Measurements from ENCODE around the gene FAM120A.

The FAM120A gene

DNA sequence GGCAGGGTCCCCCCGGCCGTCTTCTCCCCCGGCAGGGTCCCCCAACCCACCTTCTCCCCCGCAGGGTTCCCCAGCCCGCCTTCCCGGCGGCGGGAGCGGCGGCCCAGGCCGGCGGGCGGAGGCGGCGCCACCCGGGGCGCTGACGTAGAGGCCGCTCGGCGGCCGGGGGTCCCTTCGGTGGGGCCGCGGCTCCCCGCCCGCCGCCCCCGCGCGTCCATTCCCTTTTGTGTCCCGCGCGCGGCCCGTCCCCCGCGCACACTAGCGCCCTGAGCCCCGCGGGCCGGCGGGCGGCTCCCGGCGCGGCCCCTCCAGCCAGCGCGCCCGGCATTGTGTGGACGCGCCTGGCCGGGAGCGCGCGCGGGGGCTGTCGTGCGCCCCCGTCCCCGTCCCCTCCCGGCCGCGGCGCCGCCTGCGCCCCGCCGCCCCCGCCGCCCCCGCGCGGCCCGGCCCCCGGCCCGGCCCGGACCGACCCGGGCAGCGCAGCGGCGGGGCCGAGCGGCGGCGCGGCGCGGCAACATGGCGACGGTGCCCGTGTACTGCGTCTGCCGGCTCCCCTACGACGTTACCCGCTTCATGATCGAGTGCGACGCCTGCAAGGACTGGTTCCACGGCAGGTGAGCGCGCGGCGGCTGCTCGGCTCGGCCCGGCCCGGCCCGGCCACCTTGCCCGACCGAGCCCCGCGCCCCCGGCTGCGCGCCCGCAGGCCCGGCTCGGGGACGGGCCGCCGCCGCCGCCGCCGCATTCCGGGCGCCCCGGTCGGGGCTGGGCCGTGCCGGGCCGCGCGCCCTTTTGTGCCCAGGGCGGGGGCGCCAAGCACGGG, 125.0 kb downstream of the FAM120A start, which contains the start of gene PHF2:
PHF2 (plus strand) TSS at position 327 of the 820 bp plus-strand sequence; CDS start at position 517, 190 bp downstream.
- FAIRE-seq: no peak
- no peak for DNase-seq (ENCODE audit: low spot score)

DNA sequence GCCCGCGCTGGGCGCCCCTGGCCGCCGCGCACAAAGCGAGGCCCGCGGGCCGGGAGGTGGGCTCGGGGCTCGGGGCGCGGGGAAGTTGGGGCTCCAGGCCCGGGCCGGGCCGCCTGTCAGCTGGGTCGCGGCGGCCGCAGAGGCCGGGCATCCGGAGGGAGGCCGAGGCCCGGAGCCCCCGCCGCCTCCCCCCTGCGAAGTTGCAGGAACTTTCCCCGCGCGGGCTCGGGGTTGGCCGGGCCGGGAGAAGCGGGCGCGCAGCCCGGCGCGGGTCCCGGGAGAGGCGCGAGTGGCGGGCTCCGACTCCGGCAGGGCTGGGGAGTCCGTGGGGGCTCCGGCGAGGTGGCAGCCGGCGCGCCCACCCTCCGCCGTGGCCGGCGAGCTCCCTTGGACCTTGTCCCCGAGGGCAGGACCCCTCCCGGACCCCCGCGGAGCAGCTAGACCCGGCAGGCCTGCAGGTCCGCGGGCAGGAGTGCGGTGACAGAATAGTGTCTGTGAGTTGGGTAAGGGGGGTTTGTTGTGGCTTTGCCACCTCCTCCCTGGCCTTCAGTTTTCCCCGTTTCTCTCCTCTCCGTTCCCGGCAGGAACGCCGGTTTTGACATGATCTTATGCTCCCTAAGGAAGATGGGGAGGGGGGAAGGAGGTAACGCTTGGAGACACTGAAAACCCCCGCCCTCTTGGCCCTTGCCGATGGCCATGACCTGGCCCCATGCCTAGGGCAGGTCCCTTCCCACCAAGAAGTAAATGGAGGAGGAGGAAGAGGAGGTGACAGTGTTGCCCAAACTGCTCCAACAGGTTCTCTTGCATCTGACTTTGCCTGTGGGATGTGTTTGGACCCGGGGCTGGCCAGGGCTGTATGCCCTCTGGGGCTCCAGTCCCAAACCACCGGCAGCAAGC, 125.8 kb downstream of the FAM120A start:
- FAIRE-seq (no peak), DNase-seq (ENCODE audit: low spot score) (no peak)

DNA sequence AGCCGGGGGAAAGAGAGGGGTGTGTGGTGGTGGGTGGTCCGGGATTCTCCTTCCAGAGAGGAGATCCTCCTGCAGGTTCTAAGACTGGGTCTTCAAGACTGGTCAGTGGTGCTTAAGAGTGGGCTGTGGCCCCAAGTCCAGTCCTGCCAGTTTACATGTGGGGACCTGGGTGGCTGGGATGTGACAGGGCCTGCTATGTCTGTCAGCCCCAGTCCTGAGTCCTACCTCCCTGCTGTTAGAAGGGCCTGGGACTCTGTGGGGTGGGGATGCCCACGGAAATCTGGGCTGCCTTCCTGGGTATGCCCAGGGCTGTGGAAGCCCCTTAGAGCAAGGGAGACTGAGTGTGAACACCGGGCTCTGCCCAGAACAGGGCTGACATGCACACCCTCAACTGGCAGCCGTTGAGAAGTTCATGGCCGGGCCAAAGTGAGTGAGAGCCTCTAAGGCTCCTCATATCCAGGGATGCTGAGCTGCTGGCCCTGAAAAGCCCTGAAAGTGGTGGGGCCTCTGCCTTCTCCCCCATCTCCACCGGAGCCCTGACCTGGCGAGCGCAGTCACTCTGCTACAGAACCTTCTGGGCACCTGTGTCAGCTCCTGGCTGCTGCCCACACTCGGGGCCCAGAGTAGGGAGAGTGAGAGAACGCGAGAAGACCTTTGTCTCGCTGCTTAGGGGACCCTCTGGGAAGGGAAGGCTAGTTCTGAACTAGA, 126.6 kb downstream of the FAM120A start:
- no peak for FAIRE-seq

DNA sequence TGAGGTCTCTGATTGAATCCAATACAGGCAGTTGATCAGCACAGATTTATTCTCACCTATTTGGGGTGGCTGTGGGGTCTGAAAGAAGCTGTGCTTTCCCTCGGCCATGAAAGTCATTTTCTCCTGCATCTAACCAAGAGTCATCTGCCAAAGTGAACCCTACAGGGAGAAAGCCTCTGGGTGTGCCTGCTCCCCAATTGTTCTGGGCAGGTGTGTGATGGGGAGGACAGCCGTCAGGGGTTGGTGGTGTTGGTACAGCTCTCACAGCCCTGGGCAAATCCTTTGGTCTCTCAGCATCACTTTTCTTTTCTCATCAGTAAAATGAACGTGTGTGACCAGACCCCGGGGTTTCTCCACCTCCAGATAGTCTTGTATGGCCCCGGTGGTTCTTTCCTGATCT, 127.4 kb downstream of the FAM120A start:
- DNase-seq (ENCODE audit: low spot score) (no peak), FAIRE-seq (no peak)

More for the DNA sequence above, 126.6 kb downstream of the FAM120A start:
- DNase-seq (ENCODE audit: low spot score): no peak

DNA sequence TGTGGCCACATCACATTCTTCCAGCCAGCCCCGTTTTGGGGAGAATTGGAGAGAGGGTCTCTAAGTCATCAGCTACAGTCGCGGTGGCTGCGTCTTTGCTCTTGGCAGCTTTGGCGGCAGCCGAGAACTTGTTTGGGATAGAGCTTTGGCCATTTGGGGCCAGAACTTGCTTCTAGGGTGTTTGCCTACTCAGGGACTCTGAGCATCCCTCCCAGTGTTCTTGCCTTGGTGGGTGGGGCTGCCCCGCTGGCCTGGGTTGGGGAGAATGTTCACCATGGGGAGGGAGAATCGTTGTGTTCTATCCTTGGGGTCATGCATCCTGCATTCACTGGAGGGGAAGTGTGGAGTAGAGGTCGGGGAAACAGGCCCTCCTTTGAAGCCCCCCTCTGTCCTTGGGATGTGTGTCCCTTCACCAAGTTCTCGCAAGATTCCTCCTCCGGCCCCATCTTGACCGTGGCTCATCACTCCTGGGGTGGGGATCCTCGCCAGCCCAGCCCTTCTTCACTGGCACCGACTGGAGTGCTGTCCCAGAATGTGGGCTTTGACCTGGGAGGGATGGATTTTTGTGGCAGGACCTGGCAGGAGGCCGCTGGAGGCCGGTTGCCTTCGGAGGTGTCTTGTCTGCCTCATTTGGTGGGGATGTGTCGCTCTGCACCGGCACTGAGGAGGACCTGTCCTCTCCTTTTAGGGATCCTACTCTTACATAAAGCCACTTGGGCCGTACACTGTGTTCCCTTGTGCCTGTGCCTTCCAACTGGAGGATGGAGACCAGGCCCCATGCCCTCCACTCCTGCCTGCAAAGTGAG, 128.4 kb downstream of the FAM120A start:
- DNase-seq (ENCODE audit: low spot score) (no peak), FAIRE-seq (no peak)

DNA sequence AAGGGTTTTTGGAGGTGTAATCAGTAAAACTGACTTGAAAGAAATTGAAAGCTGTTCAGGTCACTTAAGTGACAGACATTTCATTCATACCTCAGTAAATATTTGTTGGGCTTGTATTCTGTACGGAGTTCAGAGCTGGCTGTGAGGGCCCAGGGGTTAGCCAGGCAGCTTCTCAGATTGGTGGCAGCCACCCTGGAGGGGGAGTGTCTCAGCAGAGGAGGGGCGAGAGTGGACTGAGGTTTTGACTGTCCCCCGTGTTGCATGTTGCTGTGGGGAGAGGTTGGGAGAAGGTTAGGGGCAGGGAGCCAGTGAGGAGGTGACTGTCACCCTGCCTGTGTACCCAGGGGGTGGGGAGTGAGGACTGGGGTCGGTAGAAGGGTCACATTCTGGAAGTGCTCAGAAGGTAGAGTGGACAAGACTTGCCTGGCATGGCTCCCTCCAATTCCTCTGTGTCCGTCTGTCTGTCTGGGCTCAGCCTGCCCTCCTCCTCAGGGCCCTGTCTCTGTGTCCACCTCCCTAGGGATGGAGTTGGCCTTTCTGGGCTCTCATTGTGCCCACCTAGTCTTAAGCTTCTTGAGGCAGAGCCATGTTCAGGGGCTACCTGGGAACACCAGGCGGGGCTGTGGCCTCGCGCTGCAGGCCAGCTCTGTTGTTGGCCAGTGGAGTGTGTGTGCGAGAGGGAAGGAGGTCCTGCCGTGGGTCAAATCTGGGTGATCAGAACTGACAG, 129.3 kb downstream of the FAM120A start:
- no peak for DNase-seq (ENCODE audit: low spot score)
- no peak for FAIRE-seq

DNA sequence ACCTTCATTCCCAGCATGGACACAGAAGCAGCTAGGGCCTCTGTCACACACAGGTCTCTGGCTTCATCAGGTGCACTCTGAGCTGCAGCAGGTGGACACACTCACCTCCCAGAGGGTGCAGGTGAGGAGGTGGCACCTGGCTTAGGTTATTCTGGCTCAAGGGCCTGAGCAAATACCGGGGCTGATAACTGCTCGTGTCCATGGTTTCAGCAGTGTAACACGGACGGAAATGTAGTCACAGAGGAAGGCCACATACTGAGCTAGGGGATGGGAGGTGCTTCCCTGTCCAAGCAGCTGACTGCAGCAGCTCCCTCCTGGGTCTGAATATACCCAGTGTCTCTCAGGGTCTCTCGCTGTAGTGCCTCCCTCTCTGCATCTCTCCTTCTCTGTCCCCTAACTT, 130.6 kb downstream of the FAM120A start:
- DNase-seq (ENCODE audit: low spot score): no peak
- FAIRE-seq: no peak

DNA sequence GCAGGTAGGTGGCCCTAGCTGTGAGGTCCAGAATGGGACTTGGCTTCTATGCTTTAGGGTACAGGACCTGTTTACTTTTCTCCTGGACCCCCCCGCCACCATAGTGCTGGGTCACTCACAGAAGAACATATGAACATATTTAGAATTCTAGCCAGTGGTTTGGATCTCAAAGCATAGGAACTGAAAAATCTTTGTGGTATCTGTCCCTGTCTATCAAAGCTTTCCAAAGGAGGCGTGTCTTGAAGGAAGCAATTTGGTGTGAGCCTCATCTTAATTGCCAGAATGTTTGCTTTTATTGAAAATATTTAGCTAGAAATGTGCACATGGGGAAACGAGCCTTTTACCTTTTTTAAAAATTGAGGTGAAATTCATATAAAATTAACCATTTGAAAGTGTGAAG, 131.1 kb downstream of the FAM120A start:
- DNase-seq (ENCODE audit: low spot score): no peak
- FAIRE-seq: no peak

DNA sequence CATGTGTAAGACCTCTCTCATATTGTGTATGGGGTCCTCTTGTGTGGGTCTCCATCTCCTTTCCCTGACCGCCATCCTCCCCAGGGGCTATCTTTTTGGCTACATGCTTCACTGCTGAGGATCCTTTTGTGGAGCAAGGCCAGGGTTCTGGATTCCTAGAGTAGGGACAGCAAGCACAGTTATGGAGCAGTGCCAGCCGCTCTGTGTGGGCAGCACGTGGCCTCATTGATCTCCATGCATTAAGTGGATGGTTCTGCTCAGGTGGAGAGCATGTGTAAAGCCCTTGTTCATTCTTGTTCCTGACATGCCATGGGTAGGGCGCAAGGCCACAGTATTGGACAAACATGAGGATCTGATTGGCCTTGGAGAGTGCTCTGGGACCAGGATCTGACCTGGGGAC, 133.8 kb downstream of the FAM120A start:
- no peak for DNase-seq (ENCODE audit: low spot score)

DNA sequence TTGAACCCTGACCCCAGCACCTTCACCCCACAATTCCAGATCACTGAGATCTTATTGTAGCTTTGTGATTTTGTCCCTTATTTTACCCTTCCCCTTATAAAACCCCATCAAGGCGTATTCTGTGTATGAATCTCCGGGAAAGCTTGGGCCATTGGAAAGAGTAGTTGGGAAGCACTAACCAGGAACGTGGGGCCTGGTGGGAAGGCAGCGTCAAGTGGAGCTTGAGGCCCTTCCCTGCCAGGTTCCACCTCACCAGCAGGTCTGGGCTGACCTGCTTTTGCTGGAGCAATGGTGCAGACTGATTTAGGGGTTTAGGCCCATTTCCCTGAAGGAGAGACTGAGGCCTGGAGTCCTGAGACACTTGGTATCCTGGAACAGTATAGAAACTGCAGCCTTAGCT, 134.2 kb downstream of the FAM120A start:
- DNase-seq (ENCODE audit: low spot score) (no peak), FAIRE-seq (no peak)

More for the DNA sequence above, 133.8 kb downstream of the FAM120A start:
- FAIRE-seq: no peak

DNA sequence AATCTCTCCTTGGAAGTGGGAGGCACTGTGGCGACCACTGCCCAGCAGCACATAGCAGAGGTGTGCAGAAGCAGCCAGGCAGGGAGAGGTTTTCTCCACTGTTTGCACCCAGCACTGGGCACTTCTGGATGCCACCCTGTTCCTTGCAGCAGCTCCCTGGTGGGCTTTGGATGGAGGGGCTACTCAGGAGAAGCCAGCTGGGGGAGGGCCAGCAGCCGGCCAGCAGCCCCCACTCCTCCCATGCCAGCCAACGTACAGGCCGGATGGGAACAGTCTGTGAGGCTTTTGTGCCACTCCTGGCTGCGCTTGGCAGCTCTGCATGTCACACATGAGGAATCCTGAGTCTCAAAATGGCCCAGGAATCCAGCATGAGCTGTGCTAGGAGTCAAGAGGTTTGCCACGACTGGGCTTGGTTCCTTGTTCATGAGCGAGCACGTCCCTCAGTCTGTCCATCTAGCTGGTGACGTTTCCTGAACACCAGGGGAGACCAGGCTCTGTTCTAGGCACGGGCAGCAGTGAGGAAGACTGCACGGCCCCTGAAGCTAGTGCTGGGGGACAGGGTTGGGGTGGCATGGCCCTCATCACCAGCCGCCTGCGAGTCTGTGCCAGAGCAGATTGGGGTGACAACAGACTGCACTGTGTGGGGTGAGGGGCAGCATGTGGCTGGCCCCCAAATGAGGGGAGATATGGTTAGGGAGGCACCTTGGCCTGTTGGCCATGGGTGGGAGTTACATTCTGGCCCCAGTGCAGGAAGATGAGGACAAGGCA, 135.0 kb downstream of the FAM120A start:
- no peak for FAIRE-seq
- DNase-seq (ENCODE audit: low spot score): no peak

DNA sequence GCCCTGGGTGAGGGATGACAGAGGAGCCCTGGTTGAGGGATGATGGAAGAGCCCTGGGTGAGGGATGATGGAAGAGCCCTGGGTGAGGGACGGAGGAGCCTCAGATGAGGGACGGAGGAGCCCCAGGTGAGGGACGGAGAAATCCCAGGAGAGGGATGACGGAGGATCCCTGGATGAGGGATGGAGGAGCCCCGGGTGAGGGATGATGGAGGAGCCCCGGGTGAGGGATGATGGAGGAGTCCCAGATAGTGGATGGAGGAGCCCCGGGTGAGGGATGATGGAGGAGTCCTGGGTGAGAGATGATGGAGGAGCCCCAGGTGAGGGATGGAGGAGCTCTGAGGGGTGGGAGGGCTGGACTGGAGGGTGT, 135.8 kb downstream of the FAM120A start:
- DNase-seq (ENCODE audit: low spot score) (no peak), FAIRE-seq (no peak)

DNA sequence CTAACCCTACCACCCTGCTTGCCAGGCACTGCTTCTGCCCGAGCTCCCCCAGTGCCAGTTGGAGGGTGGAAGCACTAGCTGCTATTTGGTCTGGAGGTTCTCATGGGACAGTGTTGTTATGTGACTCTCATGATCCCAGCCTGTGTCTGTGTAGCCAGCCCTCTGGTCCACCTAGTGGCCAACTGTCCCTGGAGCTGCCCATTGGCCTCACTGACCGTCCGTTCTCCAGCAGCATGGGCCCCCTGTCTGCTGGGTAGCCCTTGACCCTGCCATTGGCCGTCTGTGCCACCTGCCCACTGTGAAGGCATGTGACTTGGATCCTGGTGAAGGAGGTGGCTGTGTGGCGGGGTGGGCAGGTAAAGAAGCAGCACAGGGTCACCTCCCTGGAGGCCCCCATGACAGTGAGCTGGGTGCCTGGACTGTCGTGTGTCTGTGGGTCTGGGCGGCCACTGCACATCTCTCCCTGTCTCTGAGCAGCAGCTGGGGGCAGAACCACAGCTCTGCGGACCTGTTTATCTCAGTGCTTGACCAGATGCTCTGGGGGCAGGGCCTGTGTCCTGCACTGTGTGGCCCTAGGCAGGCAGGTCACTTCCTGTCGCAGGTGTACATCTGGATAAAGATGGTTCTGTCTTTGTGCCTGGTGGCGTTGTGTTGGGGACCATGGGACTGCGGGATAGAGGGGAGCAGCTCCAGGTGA, 136.3 kb downstream of the FAM120A start:
- no peak for FAIRE-seq
- DNase-seq (ENCODE audit: low spot score): no peak

DNA sequence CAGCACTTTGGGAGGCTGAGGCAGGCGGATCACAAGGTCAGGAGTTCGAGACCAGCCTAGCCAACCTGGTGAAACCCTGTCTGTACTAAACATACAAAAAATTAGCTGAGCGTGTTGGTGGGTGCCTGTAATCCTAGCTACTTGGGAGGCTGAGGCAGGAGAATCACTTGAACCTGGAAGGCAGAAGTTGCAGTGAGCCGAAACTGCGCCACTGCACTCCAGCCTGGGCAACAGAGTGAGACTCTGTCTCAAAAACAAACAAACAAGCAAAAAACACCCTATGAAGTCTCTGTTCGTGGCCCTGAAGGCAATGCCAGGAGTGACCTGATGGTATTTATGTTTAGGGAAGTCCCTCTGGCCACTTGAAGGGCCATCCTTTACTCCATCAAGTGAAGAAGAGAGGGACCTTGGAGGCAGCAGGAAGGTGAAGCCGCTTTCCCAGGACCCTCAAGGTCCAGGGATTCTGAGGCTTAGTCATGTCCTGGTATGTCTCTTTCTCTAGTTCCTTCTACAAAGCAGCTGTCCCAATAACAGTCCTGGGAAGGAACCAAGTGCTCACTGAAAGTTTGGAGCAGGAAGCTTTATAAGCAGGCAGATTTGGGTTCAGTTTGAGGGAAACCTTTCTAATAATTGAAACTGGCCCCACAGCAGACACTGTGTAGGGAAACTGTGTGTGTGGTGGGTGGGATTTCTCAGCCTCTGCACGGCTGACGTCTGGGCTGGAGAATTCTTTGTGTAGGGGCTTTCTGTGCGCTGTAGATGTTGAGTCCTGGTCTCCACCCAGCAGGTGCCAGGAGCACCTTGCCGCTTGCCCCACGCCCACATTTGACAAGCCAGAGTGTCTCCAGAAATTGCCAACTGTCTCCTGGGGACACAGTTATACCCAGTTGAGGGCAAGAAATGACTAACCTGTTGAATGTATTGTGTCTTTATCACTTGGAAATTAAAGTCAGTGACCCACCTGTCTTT, 137.4 kb downstream of the FAM120A start:
- FAIRE-seq (no peak), DNase-seq (ENCODE audit: low spot score) (no peak)

DNA sequence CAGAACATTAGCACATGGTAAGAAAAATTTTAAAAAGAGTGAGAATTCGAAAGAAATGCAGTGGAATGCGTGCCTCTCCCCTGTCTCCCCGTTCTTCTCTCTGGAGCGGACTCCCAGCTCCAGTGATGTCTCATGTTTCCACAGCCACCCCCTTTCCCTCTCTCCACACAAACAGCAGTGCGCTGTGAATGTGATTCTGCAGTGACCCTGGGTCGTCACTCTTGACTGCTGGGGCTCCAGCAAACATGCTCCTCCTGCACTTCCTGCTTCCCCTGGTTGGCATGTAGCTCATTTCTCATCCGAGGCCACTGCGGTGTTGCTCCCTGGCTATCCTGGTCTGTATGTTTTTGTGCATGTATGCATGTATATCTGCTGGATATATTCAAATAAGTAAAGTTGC, 138.2 kb downstream of the FAM120A start:
- FAIRE-seq: no peak

DNA sequence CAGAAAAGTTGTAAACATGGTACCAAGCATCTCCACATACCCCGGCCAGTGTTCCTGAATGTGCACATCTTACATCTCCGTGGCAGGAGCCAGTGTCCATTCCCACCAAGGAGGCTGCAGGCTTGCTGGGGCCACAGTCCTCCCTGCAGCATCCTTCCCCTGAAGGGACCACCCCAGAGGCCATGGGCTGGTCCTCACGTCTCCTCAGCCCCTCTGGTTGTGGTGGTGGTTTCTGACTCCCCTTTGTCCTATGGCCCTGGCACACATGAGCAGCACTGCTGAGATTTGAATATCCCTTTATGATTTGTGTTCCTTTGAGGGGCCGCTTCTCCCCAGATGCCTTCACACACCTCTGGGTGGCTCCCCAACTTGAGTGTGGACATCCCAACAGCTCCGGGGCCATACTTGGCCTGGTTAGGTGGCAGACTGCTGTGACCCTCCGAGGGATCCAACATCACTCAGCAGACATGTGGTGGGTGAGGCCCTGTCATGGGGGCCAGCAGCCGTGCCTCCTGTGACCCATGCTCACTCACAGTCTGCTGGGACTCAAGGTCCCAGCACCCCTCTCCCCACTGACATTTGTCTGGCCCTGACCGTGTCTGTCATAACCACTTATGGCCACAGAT, 139.2 kb downstream of the FAM120A start:
- FAIRE-seq (no peak), DNase-seq (ENCODE audit: low spot score) (no peak)

More for the DNA sequence above, 138.2 kb downstream of the FAM120A start:
- DNase-seq (ENCODE audit: low spot score): no peak

Data from RCC 7860 (cell line).